AG04450 (cell line): ENCODE results near the gene CHRND. TPM values are rescaled to one million over a fixed set of nuclear protein-coding genes. Genes with fewer than 3 reads are reported as not detected.
"Not testable (repeated sequence)": the region's sequence is repeated elsewhere in the genome, so short reads cannot be mapped to it uniquely, and the experiment has no call there.

Experiments used
- CTCF ChIA-PET: fragments of 300-600, 350-600 bp; formaldehyde crosslinking; extraction: SDS; loops from one replicate; lab custom pipeline; 2022; ENCODE audit warnings: antibody characterized with exemption, inconsistent platforms; lab: Charles Lee
- POLR2A ChIA-PET: fragments of 350-600 bp; formaldehyde crosslinking; extraction: SDS; loops from one replicate; lab custom pipeline; 2021; ENCODE audit warnings: antibody characterized with exemption, inconsistent platforms; lab: Yijun Ruan, JAX
- DNase-seq: peaks from one replicate; pipeline ENCODE4 v3.0.0-alpha.2; 2011; ENCODE audit warnings: low read depth, low spot score
- H3K27ac ChIP-seq: one replicate; pipeline ENCODE4 v1.5.1; 2012; ENCODE audit warnings: low read depth, low read length, control low read depth
- H3K27me3 ChIP-seq: one replicate; pipeline ENCODE4 v1.6.0; 2012; ENCODE audit warnings: low read length; ENCODE audit not compliant: control insufficient read depth, insufficient read depth
- H3K4me3 ChIP-seq: 2 replicates; pipeline ENCODE4 v1.5.1; 2011; ENCODE audit warnings: mild to moderate bottlenecking, low read depth, low read length, control low read depth
- H3K9me3 ChIP-seq: 2 replicates; pipeline ENCODE4 v1.5.1; 2012; ENCODE audit warnings: low read length; ENCODE audit not compliant: control insufficient read depth, insufficient read depth
- CTCF ChIP-seq: IDR thresholded peaks from 2 replicates; pipeline ENCODE4 v1.5.1; 2011; ENCODE audit warnings: low read depth, low read length, control low read depth, inconsistent platforms
- polyA plus RNA-seq: library from polyadenylated mRNA; depleted of rRNA; stranded (reverse); fragments of >200 nt; gene quantifications from 2 replicates; pipeline ENCODE4 v1.2.3, GENCODE V29; 2011

Gene CHRND
- polyA plus RNA-seq, 1 experiment = not detected

DNA sequence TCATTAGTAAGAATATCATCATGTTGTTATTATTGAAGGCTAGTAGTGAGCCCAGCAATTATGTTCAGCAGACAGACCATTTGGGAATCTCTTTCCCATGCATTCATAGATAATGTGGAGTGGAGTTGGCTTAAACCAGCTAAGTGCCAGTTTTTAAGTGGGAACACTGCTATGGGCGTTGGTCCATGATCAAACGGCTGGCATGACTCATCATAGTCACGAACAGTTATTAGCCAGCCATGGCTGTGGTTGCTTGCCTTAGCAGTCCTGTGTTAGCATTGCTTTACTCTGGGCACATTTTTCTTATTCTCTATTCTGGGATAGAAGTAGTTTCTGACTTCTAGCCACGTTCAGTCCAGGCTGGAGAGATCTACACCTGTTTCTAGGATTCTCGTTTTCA is 42.2 kb downstream of the CHRND start:
- no peak for TF ChIP-seq CTCF
- CTCF ChIA-PET = no interaction called here

GRCh38 chr2:232569541-232569940 is 43.6 kb downstream of the CHRND start:
- H3K4me3 ChIP-seq = no peak overlapping the region
- ChIA-PET CTCF (no interaction called here), POLR2A (interaction anchor here (0.6 kb wide), 1 partner anchor 71 kb away, joined by 3 read pairs; no protein-coding TSS in a partner anchor)
- H3K27me3 ChIP-seq = no peaks in the 10 kb centered on the region
- TF ChIP-seq CTCF = no peak
- no peaks in the 10 kb centered on the region for H3K9me3 ChIP-seq
- no peak for DNase-seq
- no peak overlapping the region for H3K27ac ChIP-seq

More for the DNA sequence above, 42.2 kb downstream of the CHRND start:
- H3K9me3 ChIP-seq = no peaks in the 10 kb centered on the region
- H3K27me3 ChIP-seq = no peaks in the 10 kb centered on the region
- no peak overlapping the region for H3K4me3 ChIP-seq
- no peak for DNase-seq
- POLR2A ChIA-PET = interaction anchor here (1.3 kb wide), 1 partner anchor 18 kb away, joined by 5 read pairs; the partner anchor contains the start of genes EIF4E2 and TIGD1
- no peak overlapping the region for H3K27ac ChIP-seq

DNA sequence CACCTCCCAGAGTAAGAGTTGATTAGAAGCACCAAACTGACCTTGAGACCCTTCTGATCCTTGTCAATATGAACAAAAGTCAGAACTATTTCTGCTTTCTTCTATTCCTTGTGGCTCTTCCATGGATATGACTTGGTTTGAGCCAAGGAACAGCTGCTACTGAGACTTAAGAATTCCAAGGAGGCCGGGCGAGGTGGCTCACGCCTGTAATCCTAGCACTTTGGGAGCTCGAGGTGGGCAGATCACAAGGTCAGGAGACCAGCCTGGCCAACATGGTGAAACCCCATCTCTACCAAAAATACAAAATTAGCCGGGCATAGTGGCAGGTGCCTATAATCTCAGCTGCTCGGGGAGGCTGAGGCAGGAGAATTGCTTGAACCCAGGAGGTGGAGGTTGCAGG is 44.5 kb downstream of the CHRND start:
- H3K27ac ChIP-seq, POLR2A ChIA-PET, CTCF ChIA-PET, H3K9me3 ChIP-seq, H3K4me3 ChIP-seq, DNase-seq, H3K27me3 ChIP-seq: not testable (repeated sequence)

- ChIA-PET CTCF (no interaction called here), POLR2A (no interaction called here)
- Histone ChIP-seq H3K9me3 (no peaks in the 10 kb centered on the region), H3K4me3 (no peak overlapping the region), H3K27me3 (no peaks in the 10 kb centered on the region), H3K27ac (no peak overlapping the region)
- no peak for DNase-seq
- TF ChIP-seq CTCF = no peak
Observed at GRCh38 chr2:232571026-232571474, 45.1 kb downstream of the CHRND start.

DNA sequence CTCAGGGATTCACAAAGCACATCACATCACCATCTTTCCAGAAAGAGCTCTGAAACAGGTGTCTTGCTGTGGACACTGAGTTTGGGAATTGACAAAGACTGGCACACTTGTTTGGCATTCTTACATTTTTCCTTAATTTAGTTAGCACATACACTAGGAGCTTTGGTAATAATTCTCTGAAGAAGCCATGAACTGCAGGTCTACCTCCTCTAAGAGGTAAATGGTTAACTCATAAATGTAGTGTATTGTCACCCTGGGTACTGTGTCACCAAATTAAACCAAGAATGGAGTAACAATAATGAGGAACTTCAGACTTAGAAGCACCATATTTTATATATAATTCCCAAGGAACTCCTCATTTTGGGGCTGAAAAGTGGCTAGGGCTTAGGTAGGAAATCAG is 47.1 kb downstream of the CHRND start:
- DNase-seq = no peak
- no peak for TF ChIP-seq CTCF
- Histone ChIP-seq H3K27ac (no peak overlapping the region), H3K27me3 (no peaks in the 10 kb centered on the region), H3K4me3 (no peak overlapping the region), H3K9me3 (no peaks in the 10 kb centered on the region)
- ChIA-PET CTCF (no interaction called here), POLR2A (interaction anchor here (0.6 kb wide), 1 partner anchor 13 kb away, joined by 3 read pairs; no protein-coding TSS in a partner anchor)
